GM19035 (cell line): ENCODE results near the gene GPR39.

Experiments
- ATAC-seq: cut with Tn5 transposase; IDR thresholded peaks from one replicate; pipeline ENCODE4 v1.9.1; 2021; ENCODE audit not compliant: unreplicated experiment

GPR39 gene

DNA sequence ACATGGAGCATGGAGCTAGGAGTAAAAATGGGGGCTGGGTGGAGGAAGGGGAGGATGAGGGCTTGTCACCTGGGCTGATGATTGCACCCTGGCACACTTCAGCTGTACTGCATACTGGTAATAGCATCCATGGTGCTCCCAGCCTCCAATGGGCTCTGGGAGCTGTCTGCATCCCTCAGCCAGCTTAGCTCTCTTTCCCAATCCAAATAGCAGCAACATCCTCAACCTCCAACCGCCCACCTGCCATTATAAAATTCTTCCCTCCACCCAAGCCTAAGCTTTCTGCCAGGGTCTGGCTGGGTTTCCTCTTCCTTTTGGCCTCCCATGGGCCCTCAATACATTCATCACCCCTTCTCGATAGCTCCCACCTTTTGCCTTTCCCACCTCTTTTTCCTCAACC, 143.3 kb downstream of the GPR39 start:
- ATAC-seq: no peak

DNA sequence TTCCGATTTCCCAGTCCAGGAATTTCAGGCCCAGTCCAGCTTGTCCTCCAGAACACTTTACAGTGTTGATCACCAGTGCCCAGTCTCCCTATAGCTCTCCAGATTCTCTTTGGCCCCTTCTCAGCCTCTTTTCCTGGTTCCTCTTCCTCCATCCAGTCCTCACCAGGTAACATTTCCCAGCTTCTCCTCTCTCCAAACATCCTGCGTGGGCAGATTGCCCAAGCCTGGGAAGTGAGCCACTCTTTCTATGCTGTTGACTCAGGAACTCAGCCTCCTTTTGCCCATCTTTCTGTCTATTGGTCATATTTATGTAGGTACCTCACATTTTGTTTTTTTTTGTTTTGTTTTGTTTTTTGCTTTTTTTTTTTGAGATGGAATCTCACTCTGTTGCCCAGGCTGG, 144.0 kb downstream of the GPR39 start:
- no peak for ATAC-seq

DNA sequence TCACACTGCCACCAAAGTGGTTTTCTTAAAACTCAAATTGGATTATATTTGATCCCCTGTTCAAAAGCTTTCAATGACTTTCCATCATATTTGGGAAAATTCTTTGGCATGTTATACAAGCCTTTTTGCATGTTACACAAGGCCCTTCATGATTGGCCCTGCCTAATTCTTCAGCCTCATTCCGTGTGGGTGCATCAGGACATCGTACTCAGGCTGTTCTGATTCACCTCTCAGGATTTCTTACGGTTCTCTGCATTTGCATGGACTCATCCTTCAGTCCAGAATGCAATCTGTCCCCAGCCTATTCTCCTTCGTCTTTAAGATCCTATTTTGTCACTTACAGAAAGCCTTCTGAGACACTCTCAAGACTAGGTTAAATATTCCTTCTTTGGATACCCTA, 145.6 kb downstream of the GPR39 start:
- ATAC-seq: no peak

DNA sequence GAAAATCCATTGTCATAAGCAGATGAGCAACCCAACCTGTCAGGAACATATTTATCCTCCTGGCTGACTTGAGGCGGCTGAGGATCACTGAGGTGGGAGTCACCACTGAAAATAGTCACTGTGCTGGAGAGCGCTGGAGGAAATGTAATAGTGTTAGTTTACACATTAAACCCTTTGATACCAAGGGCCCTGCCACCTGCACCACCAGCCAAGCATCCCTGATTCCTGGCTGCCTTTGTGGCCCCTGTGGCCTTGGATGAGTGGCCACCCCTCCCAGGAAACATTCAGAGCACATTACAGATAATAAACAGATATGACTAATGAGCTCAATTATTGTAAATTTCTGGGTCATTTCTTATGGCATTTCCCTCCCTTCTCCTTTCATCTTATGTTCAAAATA, 147.5 kb downstream of the GPR39 start:
- ATAC-seq: no peak

DNA sequence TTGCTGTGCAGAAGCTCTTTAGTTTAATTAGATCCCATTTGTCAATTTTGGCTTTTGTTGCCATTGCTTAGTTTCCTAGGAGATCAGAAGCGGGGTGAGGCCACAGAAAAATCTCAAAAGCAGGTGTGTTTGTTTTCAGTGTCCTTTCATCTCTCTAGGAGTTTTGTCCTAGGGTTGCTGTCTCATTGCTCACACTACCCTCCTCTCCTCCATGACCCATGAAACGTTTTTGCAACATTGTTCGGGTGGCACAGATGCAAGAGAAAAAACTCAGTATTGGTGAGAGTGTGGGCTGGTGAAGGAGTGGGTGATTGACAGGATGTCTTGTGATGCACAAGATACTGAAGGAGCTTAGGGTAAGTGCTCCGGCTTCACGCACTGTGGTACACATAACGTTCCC, 149.8 kb downstream of the GPR39 start:
- ATAC-seq: no peak

DNA sequence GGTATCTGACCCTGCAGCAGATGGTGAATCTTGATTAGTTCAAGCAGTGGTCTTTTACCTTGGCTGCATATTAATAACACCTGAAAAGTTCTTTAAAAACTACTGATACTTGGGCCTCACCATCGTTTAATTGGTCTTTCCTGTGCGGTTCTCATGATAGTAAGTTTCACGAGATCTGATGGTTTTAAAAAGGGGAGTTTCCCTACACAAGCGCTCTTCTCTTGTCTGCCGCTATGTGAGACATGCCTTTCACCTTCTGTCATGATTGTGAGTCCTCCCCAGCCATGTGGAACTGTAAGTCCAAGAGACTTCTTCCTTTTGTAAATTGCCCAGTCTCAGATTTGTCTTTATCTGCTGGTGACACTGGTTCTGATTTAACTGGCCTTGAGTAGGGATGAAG, 151.1 kb downstream of the GPR39 start:
- no peak for ATAC-seq

DNA sequence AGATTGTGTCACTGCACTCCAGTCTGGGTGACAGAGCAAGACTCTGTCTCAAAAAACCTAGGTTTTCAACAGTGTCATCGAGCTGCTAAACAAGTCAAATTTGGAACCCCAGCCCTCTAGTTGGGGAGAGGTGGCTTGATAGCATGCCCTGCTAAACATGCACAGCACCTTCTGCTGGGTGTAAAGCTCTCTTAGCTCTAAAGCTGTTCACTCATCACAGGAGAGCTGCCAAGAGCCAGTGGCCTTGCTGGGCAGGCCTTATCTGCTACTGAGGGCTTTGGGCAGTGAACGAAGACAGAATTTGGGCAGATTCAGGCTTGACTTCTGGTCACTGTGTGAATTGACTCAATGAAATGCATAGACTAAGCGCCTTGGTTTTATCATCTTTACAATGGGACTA, 152.1 kb downstream of the GPR39 start:
- ATAC-seq: no peak

DNA sequence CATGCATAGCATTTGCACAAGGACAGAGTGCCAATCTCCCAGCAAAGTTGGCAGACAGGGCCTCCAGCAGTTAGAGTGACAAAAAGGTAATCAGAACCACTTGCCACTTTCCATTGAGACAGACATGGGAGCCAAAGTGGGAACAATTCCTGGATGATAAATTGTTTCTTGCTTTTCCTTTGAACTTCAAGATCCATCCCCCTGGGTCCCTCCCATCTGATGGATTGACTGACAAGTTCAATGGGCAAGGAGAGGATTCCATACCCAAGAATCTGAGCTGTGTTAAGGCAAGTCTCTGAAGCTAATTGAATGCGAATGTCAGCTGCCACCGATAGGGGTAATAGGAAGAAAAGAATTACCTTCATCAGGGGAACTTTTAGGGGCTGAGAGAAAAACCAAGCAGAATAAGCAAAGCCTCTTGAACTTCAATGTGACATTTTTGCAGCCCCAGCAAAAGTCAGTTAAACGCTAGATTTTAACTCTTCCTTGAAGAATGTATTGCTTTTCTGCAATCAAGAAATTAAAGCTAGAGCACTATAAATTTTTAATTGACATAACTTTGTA, 156.9 kb downstream of the GPR39 start:
- ATAC-seq: no peak

DNA sequence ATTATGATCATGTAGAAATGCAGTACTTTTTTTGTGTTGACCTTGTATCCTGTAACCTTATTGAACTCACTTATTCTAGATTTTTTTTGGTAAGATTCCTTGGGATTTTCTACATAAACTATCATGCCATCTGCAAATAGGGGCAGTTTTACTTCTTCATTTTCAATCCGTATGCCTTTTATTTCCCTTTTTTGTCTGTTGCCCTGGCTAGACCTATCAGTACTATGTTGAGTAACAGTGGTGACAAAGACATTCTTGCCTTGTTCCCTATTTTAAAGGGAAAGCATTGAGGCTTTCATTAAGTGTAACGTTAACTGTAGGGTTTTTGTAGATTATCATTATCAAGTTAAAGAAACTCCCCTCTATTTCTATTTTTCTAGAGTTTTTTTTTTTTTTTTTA, 161.1 kb downstream of the GPR39 start:
- no peak for ATAC-seq

DNA sequence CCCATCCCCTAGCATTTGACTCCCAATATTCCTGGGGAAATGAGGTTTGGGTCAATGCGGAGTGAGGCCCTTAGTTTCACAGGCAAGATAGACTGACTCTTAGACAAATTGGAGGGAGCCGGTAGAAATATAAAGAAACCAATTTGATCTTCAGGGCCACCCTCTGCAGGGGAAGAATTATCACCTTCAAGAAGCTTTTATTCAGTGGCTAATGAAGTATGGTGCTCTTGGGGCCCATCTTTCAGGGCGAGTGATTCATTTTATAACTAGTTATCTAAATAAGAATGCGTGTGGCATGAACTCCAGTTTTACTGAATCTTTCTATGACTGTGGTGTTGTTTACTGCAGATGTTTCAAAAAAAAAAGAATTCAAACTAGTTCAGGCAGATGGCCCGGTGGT, 165.0 kb downstream of the GPR39 start:
- no peak for ATAC-seq

DNA sequence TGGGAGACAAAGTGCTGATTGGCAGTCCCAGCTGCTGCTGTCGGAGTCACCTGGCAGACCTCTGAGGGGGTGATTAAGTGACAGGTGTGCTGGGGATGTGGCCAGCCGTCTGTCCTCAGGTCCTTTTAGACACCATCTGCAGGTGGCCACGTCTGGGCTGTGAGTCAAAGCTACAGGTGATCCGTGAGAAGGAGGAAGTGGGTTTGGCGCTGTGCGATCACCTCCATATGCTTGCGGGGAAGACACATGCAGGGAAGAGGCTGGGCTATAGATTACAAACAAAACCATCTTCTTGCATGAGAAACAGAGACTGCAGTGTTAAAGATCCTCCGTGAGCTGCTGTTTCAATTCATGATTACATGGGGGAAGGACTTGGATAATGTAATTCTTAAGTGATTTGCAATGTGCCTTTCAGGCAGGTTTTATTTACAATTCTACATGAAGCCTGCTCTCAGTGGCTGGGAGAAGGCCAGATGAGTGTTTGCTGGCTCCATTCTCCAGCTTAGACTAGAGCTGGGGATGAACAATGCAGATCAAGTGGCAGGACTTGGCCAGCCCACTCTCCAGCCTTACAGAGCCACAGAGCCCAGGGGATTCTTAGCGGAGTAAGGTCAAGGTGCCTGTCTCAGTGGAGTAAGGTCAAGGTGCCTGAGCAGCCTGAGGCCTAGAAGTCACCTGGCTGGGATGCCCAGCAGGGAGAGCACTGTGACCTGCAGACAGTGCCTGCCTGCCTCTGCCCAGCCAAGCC, 165.6 kb downstream of the GPR39 start:
- ATAC-seq: no peak

DNA sequence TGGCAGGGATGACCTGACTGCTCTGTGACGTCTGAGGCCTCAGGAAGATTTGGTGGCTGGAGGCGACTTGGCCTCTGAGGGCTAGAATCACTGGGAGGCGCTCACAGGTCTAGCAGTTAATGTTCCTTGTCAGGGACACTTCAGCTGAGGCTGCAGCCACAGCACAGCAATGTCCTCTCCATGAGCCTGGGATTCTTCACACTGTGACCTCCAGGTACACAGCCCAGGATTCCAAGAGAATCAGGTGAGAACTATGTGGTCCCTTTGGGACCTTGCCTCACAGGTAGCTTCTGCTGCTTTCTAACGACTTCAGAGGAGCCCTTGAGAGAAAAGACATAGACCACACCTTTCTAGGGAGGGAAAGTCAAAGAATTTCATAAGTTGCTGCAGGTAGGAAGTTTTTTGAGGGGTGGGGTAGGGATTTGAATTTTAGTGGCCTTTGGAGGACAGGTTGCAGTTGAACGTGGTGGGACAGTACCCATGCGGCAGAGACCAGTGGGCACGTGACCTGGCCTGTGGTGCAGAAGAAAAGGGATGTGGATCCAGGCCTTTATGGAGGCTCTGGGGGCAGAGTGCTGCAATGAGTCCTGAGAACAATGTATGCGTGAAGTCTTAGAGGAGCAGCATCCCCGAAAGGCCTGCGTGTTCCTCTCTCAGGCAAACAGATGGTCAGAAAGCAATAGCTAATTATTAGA, 167.2 kb downstream of the GPR39 start:
- ATAC-seq: no peak

DNA sequence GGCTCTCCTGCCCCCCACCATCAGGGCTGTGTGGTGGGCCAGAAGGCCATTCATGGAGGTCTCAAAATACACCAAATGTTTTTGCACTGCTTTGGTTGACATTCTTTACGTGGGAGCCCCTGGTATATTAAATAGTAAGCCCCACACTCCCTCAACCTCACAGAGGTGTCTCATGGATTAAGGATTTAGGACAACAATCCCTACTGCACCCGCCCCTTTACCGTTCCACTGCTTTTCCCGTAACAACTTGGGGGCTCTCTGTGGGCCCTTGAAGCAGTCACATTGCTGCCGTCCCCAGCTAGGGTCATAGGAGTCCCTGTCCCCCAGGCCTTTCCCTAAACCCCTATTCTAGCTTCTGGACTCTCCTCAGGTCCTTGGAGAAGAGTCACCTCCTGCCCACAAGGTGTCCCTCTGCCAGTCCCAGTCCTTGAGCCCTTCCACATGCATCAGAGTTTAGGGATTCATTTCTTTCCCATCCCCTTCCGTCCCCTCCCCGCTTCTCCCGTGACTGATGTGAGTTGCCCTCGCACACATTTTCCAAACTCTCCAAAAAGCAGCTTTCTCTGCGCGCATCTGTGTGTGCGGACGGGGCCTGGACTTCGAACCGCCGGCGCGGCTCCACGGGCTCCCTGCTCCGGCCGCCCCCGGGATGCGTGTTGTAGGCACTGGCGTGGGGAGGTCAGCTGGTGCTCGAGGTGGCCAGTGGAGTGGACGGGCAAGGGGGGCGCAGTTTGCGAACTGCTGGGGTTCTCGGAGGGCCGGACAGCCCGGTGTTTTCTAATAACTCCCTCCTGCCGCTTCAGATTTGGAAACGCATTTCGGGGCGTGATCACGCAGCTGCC, 168.6 kb downstream of the GPR39 start:
- no peak for ATAC-seq

DNA sequence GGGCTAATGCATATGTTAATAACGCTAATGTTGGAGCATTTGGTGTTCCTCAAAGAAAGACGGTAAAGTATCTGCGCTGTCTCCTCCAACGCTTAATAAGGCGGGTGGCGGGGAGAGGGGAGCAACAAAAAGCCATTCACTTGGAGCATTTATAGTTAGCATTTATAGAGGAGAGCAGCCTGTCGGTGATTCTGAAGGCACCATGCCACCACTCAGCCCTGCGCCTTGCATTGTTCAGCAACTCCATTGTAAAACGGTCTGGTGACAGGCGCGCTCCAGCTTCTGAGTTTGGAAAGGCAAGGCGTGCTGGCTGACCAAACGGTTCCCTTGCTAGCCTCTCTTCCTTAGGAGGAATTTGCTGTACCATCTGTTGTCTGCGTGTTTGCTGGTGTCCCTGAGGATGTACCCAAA, 169.5 kb downstream of the GPR39 start:
- no peak for ATAC-seq

DNA sequence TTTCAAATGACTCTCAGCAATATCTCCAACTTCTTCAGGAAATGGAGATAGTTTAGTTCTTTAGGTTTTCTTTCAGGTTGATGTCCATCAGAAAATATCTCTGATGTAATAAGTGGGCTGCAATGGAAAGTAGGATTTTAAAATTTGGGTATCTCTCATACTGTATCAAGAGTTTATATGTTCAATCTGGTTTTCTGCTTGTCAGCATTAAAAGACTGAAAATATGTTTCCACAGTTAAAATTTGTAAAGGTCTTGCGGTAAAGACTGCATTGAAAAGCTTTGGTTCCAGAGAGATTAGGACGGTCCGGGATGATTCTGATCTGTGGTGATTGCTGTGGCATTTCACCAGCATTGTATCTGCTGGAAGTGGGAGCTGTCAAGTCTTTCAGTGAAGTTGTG, 170.2 kb downstream of the GPR39 start:
- ATAC-seq: no peak

DNA sequence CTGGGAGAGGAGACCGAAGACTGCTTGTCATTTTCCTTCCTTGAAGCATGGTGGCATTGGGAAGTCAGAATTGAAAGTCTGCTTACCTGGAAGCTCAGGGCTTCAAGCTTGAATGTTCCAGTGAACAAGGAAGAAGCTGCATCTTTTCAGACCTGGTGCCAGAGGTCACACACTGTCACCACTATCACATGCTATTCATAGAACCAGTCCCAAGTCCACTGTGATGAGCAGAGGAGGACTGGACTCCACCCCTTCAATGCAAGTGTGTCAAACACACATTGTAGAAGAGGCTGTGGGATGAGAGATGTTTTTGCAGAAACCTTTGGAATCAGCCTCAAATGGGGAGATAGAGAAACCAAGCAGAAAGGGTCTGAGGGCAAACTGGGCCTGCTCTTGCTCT, 172.0 kb downstream of the GPR39 start:
- no peak for ATAC-seq

DNA sequence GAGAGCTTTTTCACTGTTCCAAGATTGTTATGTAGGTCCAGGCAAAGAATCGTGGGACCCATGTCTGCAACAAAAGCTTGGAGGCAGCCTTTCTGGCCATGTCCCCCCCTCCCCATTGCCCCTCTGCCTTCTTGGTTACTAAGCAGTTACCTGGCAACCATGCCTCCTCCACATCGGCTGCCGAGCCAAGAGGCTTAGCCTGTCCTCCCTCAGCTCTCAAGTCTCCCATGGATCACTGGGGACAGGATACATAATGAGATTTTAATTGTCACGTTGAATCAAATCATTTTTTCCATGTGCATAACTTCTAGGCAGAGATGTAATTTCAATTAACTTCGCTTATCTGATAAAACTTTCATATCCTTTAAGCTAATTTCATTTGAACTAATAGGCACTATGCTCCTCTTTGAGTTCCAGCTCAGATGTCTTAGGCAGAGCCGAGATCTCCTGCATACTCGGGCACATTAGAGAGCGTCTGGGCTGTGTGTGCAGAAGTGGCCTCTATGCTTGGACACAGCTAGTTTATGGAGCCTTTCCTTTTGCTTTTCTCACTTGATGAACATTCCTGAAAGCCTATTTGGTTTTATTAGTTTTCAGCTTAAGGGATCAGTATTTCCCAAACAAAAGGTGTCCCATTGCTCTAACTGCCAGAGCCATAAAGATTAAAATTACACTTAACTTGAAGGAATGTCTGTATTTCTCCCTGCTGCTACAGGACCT, 172.7 kb downstream of the GPR39 start:
- no peak for ATAC-seq

DNA sequence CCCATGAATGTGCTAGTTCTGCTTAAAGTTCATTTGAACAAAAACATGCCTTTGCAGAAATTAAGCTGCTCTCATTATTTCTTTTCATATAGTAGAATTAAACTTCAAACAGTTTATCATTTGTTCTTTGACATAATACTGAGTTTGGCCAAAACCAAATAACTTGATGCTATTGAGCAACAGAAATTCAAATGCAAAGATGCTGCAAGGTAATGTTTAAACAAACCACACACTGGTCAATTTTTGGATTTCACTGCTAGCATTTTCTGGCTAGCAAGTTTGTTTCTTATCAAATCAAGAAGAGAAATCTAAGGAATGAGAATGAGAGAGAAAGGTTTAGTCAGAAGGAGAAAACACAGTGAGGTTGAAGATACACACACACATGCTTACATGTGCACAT, 173.4 kb downstream of the GPR39 start:
- no peak for ATAC-seq

DNA sequence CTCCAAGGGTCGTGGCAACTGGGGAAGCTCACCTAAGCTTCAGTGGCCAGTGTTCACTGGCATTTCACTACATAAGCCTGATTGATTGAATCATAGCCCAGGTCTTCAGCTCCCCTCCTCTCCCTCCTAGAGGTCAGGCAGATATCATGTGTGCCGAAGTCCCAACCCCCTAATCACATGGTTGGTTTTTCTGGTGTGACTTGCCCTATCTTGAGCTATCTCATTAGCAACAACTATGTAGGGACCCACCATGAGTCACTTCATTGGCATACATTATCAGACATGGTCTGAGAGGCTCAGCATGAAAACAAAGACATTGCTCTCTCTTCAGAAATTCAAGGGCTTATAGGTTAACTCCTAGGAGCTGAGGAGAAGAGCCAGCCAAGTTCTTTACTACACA, 176.6 kb downstream of the GPR39 start:
- ATAC-seq: no peak

DNA sequence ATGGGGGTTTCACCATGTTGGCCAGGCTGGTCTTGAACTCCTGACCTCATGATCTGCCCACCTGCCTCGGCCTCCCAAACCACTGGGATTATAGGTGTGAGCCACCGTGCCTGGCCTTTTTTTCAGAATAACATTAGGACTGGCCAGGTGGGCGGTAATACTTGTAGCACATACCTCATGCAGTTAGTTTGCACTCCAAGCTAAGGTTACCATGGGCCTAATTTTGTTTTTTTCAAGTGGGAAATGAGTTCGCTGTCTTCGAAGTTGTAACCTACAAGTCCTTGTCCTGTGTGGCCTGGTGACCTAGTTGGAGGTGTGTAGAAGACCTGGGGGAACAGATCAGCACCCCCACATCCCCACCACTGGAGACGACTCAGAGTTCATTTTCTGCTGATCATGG, 178.6 kb downstream of the GPR39 start:
- no peak for ATAC-seq

DNA sequence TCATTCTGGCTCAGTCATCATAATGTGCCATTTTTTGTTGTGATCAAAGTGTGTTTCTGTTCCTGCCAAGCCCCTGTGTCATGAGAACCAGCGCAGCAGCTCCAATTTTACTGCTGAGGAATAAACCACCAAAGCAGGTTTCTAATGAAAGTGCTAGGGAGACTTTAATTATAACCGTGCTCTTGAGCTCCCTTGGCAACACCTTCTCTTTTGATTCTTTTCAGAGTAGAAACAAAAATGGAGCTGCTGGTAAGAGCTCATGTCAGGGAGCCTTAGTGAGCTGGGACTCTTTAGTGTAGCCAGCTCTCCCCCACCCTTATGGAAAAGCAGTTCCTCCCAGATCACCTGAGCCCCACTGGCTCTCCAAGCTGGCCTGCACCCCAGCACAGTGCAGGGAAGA, 179.1 kb downstream of the GPR39 start:
- ATAC-seq: no peak
